HuH-7 (cell line): Measurements from ENCODE around the gene AP5Z1.

Source experiments
- DNase-seq: peaks from one replicate; pipeline ENCODE4 v3.0.0; 2011; ENCODE audit warnings: low spot score

The AP5Z1 gene

GRCh38 chr7:4766666-4767519 lies 8.5 kb upstream of the AP5Z1 start:
- DNase-seq = no peak

GRCh38 chr7:4768597-4769569 lies 6.5 kb upstream of the AP5Z1 start:
- DNase-seq = no peak

GRCh38 chr7:4769761-4770160 lies 5.7 kb upstream of the AP5Z1 start:
- DNase-seq = no peak

- no peak for DNase-seq
Observed at GRCh38 chr7:4770886-4771285, 4.5 kb upstream of the AP5Z1 start.

- DNase-seq = no peak
Observed at GRCh38 chr7:4771737-4772136, 3.7 kb upstream of the AP5Z1 start.

- no peak for DNase-seq
Observed at GRCh38 chr7:4772306-4772705, 3.1 kb upstream of the AP5Z1 start.

GRCh38 chr7:4774007-4774406 lies 1.4 kb upstream of the AP5Z1 start:
- no peak for DNase-seq

- peak; percentile 62 for DNase-seq
Observed at GRCh38 chr7:4774658-4775249, 669 bp upstream of the AP5Z1 start.

GRCh38 chr7:4775848-4776623 lies 613 bp downstream of the AP5Z1 start:
- peak; percentile 39 for DNase-seq

GRCh38 chr7:4779118-4779517 lies 3.7 kb downstream of the AP5Z1 start:
- DNase-seq = no peak

- no peak for DNase-seq
Observed at GRCh38 chr7:4781366-4782069, 6.1 kb downstream of the AP5Z1 start.

- DNase-seq = no peak
Observed at GRCh38 chr7:4782333-4783291, 7.2 kb downstream of the AP5Z1 start.

GRCh38 chr7:4783292-4783652 lies 7.8 kb downstream of the AP5Z1 start:
- DNase-seq = no peak

- DNase-seq = no peak
Observed at GRCh38 chr7:4783762-4784351, 8.4 kb downstream of the AP5Z1 start.

GRCh38 chr7:4784799-4785198 lies 9.4 kb downstream of the AP5Z1 start:
- no peak for DNase-seq

- DNase-seq = no peak
Observed at GRCh38 chr7:4785371-4785770, 9.9 kb downstream of the AP5Z1 start.

GRCh38 chr7:4786015-4786414 lies 10.6 kb downstream of the AP5Z1 start:
- DNase-seq = no peak

GRCh38 chr7:4787541-4787940 lies 12.1 kb downstream of the AP5Z1 start:
- no peak for DNase-seq

- DNase-seq = no peak
Observed at GRCh38 chr7:4787947-4788626, 12.7 kb downstream of the AP5Z1 start.
